Glutamatergic neuron (in vitro differentiated cells): ENCODE results near the gene ZBED4. TPM values are rescaled to one million over a fixed set of nuclear protein-coding genes. Genes with fewer than 3 reads are reported as not detected.

Source experiments
- DNase-seq: peaks from one replicate; pipeline ENCODE4 v3.0.0; 2022
- H3K27ac Mint-ChIP-seq: one replicate; pipeline ENCODE4 v1.8.0; 2020; ENCODE audit warnings: mild to moderate bottlenecking, mixed read lengths, inconsistent platforms; ENCODE audit not compliant: unreplicated experiment
- H3K27me3 Mint-ChIP-seq: one replicate; pipeline ENCODE4 v1.8.0; 2020; ENCODE audit warnings: mild to moderate bottlenecking, moderate library complexity, mixed read lengths, inconsistent platforms; ENCODE audit not compliant: unreplicated experiment
- H3K36me3 Mint-ChIP-seq: one replicate; pipeline ENCODE4 v1.8.0; 2020; ENCODE audit warnings: mild to moderate bottlenecking, mixed read lengths, inconsistent platforms; ENCODE audit not compliant: unreplicated experiment
- H3K4me1 Mint-ChIP-seq: one replicate; pipeline ENCODE4 v1.8.0; 2020; ENCODE audit warnings: mild to moderate bottlenecking, low read depth, mixed read lengths, inconsistent platforms; ENCODE audit not compliant: unreplicated experiment
- H3K4me3 Mint-ChIP-seq: one replicate; pipeline ENCODE4 v1.8.0; 2020; ENCODE audit warnings: mild to moderate bottlenecking, mixed read lengths, inconsistent platforms; ENCODE audit not compliant: unreplicated experiment
- H3K9me3 Mint-ChIP-seq: one replicate; pipeline ENCODE4 v1.8.0; 2020; ENCODE audit warnings: mild to moderate bottlenecking, moderate library complexity, mixed read lengths, inconsistent platforms; ENCODE audit not compliant: unreplicated experiment
- total RNA-seq: library from RNA; stranded (reverse); fragmentation: NEBNext Ultra II Directional; extraction: Animal tissue kit (Norgen Biotek cat#: 25700); gene quantifications from one replicate; pipeline ENCODE4 v1.2.1, GENCODE V29; 2021; ENCODE audit not compliant: unreplicated experiment
- TF ChIP-seq, protein P1 (sequence below): fragments of 200-600 bp; sonication (generic); IDR thresholded peaks from one replicate; pipeline ENCODE4 v1.5.0; 2021; ENCODE audit not compliant: partially characterized antibody, unreplicated experiment

Gene ZBED4
- total RNA-seq, 1 donor from 2014 or later: 53.5 TPM

DNA sequence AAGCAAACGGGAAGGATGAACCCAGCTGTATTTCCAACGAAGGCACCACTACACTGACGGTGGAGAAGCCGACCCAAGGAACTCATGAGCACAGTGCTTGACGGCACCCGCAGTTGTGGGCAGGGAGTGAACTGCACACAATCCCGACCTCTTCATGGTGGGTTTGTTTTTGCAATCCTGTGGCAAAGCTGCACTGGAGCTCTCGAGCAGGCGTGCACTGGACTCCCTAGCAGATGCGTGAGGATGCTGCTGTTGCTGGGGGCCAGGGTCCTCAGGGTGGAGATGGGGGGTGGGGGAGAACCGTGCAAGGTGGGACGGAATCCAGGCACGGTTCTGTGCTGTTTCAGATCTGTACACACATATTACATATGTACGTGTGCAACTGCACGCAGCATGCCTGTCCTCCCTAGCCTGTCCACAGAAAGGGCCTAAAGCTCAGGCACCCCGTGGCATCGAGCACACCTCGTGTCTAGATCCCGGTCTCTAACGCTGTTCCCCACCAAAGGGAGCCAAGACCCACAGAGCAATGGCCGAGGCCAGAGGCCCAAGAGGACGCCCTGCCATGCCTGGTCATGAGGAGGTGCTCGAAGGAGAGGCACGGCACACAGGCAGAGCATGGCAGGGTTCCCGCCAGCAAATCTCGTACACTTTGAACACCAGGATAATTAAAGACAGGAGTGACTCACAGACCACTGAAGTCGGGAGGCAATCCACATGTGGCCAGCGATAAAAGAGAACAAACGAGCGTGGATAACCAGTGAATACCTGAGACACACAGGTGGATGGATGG lies 47.0 kb downstream of the ZBED4 start:
- TF ChIP-seq, protein P1, sequence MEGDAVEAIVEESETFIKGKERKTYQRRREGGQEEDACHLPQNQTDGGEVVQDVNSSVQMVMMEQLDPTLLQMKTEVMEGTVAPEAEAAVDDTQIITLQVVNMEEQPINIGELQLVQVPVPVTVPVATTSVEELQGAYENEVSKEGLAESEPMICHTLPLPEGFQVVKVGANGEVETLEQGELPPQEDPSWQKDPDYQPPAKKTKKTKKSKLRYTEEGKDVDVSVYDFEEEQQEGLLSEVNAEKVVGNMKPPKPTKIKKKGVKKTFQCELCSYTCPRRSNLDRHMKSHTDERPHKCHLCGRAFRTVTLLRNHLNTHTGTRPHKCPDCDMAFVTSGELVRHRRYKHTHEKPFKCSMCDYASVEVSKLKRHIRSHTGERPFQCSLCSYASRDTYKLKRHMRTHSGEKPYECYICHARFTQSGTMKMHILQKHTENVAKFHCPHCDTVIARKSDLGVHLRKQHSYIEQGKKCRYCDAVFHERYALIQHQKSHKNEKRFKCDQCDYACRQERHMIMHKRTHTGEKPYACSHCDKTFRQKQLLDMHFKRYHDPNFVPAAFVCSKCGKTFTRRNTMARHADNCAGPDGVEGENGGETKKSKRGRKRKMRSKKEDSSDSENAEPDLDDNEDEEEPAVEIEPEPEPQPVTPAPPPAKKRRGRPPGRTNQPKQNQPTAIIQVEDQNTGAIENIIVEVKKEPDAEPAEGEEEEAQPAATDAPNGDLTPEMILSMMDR: no peak
- peak overlapping the region; percentile 47 for H3K4me3 Mint-ChIP-seq
- peaks cover 8% of the 10 kb centered on the region for H3K4me1 Mint-ChIP-seq
- no peak for DNase-seq
- peaks cover 21% of the 10 kb centered on the region for H3K27me3 Mint-ChIP-seq
- peaks cover 5% of the 10 kb centered on the region for H3K36me3 Mint-ChIP-seq
- peak overlapping the region; percentile 14 for H3K27ac Mint-ChIP-seq
- H3K9me3 Mint-ChIP-seq: peaks cover 27% of the 10 kb centered on the region

GRCh38 chr22:49901457-49901856 lies 47.8 kb downstream of the ZBED4 start:
- H3K9me3 Mint-ChIP-seq: peaks cover 27% of the 10 kb centered on the region
- H3K27ac Mint-ChIP-seq: peak overlapping the region; percentile 7
- H3K4me3 Mint-ChIP-seq: no peak overlapping the region
- peaks cover 6% of the 10 kb centered on the region for H3K4me1 Mint-ChIP-seq
- H3K27me3 Mint-ChIP-seq: peaks cover 21% of the 10 kb centered on the region
- DNase-seq: no peak
- H3K36me3 Mint-ChIP-seq: peaks cover 5% of the 10 kb centered on the region
- TF ChIP-seq, protein P1: no peak

GRCh38 chr22:49903322-49904039 lies 49.8 kb downstream of the ZBED4 start:
- Mint-ChIP-seq H3K27me3 (peaks cover 18% of the 10 kb centered on the region), H3K27ac (no peak overlapping the region), H3K4me1 (peaks cover 6% of the 10 kb centered on the region), H3K4me3 (no peak overlapping the region), H3K36me3 (peaks cover 5% of the 10 kb centered on the region), H3K9me3 (peaks cover 27% of the 10 kb centered on the region)
- TF ChIP-seq, protein P1: no peak
- no peak for DNase-seq

- DNase-seq: no peak
- Mint-ChIP-seq H3K4me3 (no peak overlapping the region), H3K36me3 (peaks cover 5% of the 10 kb centered on the region), H3K27ac (no peak overlapping the region), H3K4me1 (peaks cover 7% of the 10 kb centered on the region), H3K9me3 (peaks cover 22% of the 10 kb centered on the region), H3K27me3 (peaks cover 20% of the 10 kb centered on the region)
- TF ChIP-seq, protein P1: no peak
Measured at GRCh38 chr22:49904040-49904369, 50.4 kb downstream of the ZBED4 start.

DNA sequence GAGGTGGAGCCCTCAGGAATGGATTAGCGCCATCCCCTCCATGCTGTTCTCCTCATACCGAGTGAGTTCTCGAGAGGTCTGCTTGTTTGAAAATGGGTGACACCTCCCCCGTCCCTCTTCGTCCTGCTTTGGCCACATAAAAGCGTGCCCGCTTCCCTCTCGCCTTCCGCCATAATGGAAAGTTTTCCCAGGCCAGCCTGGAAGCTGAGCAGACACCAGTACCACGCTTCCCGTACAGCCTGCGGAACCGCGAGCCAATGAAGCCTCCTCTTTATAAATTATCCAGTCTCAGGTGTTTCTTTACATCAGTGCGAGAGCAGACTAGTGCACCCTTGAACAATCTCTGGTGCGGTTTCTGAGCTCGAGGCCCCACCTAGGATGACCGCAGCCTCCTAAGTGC lies 51.8 kb downstream of the ZBED4 start:
- no peak overlapping the region for H3K27ac Mint-ChIP-seq
- DNase-seq: no peak
- TF ChIP-seq, protein P1: no peak
- no peak overlapping the region for H3K4me3 Mint-ChIP-seq
- peaks cover 5% of the 10 kb centered on the region for H3K4me1 Mint-ChIP-seq
- peaks cover 16% of the 10 kb centered on the region for H3K27me3 Mint-ChIP-seq
- peaks cover 5% of the 10 kb centered on the region for H3K36me3 Mint-ChIP-seq
- peaks cover 19% of the 10 kb centered on the region for H3K9me3 Mint-ChIP-seq
